Measurements from ENCODE around the gene CSNK1D. TPM values are rescaled to one million over a fixed set of nuclear protein-coding genes. Genes with fewer than 3 reads are reported as not detected.
"Not testable (repeated sequence)": the region's sequence is repeated elsewhere in the genome, so short reads cannot be mapped to it uniquely, and the experiment has no call there.

Gene CSNK1D
- total RNA-seq, 1 experiment from 2014 or later: 60.4 TPM

DNA sequence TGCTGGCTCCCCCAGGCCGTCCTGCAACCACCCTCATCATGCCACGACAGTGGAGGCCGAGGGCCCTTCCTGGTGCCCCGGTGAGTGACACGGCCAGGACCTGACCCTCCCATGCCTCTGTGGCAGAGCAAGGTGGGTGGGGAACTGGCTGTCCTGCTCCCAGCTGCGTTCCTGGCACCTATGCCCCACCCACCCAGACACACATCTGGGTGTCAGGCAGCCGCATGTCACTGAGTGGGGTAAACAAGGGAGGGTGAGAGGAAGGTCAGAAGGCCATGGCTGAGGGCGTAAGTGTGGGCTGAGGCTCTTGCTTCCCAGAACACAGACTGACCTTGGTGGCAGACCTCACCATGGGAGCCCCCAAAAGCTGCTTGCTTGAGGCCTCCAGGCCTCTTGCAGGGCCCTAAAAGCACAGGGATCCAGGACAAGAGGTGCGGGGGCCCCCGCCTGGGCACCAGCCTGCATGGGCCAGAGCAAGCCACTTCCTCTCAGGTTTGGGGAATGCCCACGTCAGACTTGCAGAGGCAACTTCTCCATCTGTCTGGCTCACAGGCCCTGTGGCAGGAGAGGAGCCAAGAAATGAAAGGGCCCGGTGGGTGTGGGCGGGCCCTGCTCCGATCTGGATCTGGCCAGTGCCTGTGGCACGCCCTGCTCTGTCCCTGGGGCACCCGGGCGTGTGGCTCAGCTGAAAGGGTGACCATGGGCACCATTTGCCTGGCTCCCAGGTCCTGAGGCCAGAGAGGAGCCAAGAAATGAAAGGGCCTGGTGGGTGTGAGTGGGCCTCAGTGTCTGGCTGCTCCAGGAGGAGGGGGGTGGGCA is 57.0 kb downstream of the CSNK1D start:
- peak; percentile 71 for DNase-seq (ENCODE audit: low spot score)

DNA sequence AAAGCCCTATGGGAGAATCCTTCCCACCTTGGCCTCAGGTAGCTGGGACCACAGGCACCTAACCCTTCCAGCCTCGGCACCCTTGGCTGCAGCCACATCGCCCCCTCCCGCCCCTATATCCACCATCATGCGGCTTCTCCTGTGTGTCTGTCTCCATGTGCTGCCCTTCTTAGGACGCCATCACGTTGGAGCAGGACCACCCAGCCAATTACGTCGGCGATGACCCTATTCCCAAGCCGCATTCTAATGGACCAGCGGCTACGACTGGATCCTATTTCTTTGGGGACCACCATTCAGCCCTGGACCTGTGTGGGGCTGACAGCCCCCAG is 57.6 kb downstream of the CSNK1D start:
- DNase-seq (ENCODE audit: low spot score): no peak

DNA sequence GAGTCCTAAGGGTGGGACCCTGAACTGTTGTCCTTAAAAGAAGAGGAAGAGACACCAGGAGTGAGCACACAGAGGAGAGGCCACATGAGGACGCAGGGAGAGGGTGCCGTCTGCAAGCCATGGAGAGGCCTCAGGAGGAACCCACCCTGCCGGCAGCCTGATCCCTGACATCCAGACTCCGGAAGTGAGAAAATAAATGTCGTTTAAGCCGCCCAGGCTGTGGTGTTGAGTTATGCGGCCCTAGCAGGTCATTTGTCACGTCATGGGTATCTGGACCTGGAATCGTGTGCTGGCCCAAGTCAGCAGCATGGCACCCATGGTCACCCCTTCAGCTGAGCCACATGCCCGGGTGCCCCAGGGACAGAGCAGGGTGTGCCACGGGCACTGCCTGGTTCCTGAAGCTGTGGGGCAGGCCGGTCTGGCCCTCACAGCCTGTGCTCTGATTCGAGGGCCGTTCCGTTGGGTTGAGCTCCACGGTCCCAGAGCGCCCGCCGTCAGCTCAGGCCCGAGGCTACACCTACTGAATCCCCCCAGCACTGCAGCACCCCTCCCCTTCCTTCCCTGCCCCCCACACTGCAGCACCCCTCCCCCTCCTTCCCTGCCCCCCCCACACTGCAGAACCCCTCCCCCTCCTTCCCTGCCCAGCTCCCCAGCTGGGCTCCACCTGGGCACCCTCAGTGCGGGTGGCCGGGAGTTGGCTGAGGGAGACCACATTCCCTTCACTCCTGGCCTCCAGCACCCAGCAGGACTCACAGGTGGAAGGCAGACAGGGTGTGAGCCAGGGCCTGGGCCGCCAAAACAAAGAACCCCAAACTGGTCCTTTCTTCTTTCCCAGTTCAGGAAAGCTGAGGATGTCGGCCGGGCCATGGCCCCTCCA is 58.2 kb downstream of the CSNK1D start:
- DNase-seq (ENCODE audit: low spot score): no peak

GRCh38 chr17:82214012-82214628 is 59.4 kb downstream of the CSNK1D start:
- no peak for DNase-seq (ENCODE audit: low spot score)

GRCh38 chr17:82213251-82214011 is 60.1 kb downstream of the CSNK1D start:
- DNase-seq (ENCODE audit: low spot score): peak; percentile 43

DNA sequence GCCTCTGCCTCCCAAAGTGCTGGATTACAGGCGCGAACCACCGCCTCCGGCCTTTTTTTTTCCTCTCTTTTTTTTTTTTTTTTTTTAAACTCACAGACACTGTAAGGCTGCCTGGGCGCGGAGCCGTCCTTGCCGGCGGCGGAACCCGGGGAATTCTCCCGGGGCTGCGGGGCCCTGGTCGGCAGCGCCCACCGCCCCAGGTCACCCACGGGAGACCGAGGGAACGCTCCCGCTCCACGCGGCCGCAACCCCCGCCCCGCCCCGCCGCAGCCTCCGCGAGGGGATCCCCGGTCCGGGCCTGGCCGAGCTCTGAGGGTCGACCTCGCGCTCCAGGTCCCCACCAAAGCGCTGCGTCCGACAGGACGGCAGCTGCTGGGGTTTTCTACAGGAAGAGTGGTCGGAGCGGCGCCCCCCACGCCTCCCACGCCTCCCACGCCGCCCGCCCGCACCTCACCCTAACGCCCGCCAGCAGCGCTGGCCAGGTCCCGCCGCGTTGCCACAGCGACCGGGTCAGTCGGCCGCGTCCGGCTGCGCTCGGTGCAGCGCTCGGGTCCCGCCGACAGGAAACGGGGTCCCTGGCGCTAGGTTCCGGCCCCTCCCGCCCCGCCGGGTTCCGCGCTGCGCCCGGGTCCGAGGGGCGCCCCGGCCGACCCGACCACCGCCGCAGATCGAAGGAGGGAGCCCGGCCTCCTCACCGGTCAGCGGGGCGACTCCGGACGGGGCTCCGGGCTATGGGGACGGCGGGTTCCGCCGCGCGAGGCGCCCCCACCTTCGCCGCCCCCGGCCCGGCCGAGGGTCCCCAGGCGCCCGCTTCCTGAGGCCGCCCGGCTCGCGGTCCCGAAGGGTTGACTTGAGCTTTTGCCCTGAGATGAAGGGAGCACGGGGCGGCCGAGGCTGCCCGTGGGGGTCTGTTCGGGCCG is 60.9 kb downstream of the CSNK1D start, which contains the start of gene CCDC57:
CCDC57 (minus strand) TSS at position 512 of the 920 bp plus-strand sequence. CDS start 10,898 bp downstream, outside the sequence.
- peak; percentile 70 for DNase-seq (ENCODE audit: low spot score)

- DNase-seq (ENCODE audit: low spot score): not testable (repeated sequence)
Measured at GRCh38 chr17:82210655-82211054, 62.8 kb downstream of the CSNK1D start.

GRCh38 chr17:82205720-82206508 is 67.6 kb downstream of the CSNK1D start:
- peak; percentile 87 for DNase-seq (ENCODE audit: low spot score)

GRCh38 chr17:82204831-82205719 is 68.4 kb downstream of the CSNK1D start:
- DNase-seq (ENCODE audit: low spot score): peak; percentile 60

- DNase-seq (ENCODE audit: low spot score): no peak
Measured at GRCh38 chr17:82203920-82204319, 69.6 kb downstream of the CSNK1D start.

DNA sequence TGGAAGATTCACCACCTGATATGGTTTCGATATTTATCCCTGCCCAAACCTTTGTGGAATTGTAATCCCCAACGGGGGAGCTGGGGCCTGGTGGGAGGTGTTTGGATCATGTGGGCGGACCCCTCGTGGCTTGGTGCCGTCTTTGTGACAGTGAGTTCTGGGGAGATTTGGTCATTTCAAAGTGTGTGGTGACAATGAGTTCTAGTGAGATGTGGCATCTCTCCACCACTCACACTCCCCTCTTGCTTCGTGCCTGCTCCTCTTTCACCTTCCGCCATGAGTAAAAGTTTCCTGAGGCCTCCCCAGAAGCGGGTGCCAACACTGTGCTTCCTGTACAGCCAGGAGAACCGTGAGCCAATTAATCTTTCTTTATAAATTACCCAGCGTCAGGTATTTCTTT is 70.5 kb downstream of the CSNK1D start:
- DNase-seq (ENCODE audit: low spot score): no peak

GRCh38 chr17:82201498-82201910 is 72.0 kb downstream of the CSNK1D start:
- no peak for DNase-seq (ENCODE audit: low spot score)

DNA sequence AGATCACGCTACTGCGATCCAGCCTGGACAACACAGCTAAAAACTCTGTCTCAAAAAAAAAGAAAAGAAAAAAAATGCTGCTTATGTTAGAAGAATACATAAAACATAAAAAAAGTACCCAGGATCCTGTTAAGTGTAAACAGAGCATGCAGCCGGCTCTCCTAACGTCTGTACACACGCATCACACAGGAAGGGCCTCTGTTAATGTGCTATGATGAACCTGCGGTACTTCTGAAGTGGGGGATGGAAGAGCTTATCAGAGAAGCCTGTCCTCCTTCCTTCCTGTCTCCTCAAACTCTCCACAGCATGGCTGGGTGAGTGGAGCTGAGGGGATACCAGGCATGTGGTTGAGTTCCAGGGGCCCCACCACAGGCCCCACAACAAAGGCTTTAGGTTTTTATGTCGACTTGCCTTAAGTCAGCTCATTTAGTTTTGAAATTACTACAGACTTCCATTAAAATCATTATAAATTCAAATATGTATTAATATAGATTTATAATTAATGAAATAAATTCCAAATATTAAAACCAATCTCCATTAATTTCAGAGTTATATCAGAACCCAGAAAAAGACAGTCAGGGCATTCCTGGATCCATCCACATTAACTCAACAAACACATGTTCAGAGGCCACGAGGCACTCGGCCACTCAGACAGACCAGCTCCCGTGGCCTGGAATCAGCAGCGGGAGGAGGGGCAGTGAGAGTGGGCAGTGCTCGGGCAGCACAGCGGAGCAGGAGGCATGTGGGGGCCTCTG is 72.6 kb downstream of the CSNK1D start:
- no peak for DNase-seq (ENCODE audit: low spot score)

- no peak for DNase-seq (ENCODE audit: low spot score)
Measured at GRCh38 chr17:82200135-82200534, 73.4 kb downstream of the CSNK1D start.

DNA sequence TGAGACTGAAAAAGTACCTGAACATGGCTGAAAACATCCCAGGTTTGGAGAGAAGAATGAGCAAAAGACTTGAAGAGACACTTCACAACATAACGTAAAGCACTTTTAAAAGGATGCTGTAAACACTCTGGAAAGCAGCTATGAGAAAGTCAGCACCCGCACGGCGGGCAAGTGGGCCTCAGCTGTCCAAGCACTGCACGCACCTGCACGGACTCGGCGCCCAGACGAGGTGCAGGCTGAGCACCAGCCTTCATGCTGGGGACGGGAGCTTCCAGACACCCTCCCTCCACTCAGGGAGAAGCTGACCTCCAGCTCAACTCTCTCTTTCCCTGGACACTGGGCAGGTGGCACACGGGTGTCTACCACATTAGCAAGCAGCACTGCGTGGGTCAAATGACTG is 74.0 kb downstream of the CSNK1D start:
- DNase-seq (ENCODE audit: low spot score): no peak

DNA sequence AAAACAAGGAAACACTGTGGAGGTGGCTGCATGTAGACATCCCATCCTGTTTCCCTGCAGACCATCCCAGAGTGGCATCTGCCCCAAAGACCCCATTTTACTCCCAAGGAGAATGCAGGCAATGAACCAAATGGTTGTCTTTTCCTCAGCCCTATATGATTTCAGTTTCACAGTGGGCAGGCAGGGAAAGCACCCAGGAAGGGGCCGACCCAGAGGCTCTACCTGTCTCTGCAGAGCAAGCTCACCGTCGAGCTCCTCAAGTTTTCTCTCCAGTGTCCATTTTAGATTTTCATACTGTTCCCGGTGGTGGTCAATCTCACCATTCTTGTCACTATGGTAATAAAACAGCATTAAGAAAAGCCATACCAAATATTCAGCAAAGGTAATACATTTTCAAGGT is 75.4 kb downstream of the CSNK1D start:
- DNase-seq (ENCODE audit: low spot score): no peak

All from HT-29 (cell line).